HepG2 (cell line): ENCODE data around the gene DHX57. TPM values are rescaled to one million over a fixed set of nuclear protein-coding genes. Genes with fewer than 3 reads are reported as not detected.

Experiments
- ATRX ChIP-seq: sonication (generic); formaldehyde crosslinking; IDR thresholded peaks from 2 replicates; pipeline ENCODE4 v1.4.0; 2020; ENCODE audit warnings: missing genetic modification reagents, borderline replicate concordance
- BCL6 ChIP-seq: IDR thresholded peaks from 2 replicates; pipeline ENCODE4 v1.6.1; 2016; ENCODE audit warnings: missing genetic modification reagents, missing compliant biosample characterization
- EEA1 ChIP-seq: sonication (generic); formaldehyde crosslinking; IDR thresholded peaks from 2 replicates; pipeline ENCODE4 v1.5.1; 2020; ENCODE audit warnings: mild to moderate bottlenecking, missing genetic modification reagents, borderline replicate concordance
- EP300 ChIP-seq, 3 experiments: sonication (generic) in 1 of 3; formaldehyde crosslinking in 1 of 3; IDR thresholded peaks; 2 replicates each; pipeline versions ENCODE4 v1.5.1 to v1.6.1; 2011 to 2020; ENCODE audit warnings: low read depth in 2 of 3, low read length in 2 of 3, borderline replicate concordance in 1 of 3, improper control_type of control experiment in 1 of 3, mild to moderate bottlenecking in 1 of 3, missing genetic modification reagents in 1 of 3, moderate library complexity in 1 of 3
- FOSL2 ChIP-seq: sonication (generic); formaldehyde crosslinking; IDR thresholded peaks from 2 replicates; pipeline ENCODE4 v1.4.0; 2020; ENCODE audit warnings: missing genetic modification reagents
- HMGA1 ChIP-seq: sonication (generic); formaldehyde crosslinking; conservative IDR thresholded peaks from 2 replicates; pipeline ENCODE4 v1.4.0; 2020; ENCODE audit warnings: missing genetic modification reagents
- IRF9 ChIP-seq: sonication (generic); formaldehyde crosslinking; IDR thresholded peaks from 2 replicates; pipeline ENCODE4 v1.8.0; 2022; ENCODE audit warnings: missing genetic modification reagents, mild to moderate bottlenecking, borderline replicate concordance
- KMT2B ChIP-seq: IDR thresholded peaks from 2 replicates; pipeline ENCODE4 v1.6.1; 2016; ENCODE audit warnings: missing genetic modification reagents, missing compliant biosample characterization
- MAF1 ChIP-seq: sonication (generic); formaldehyde crosslinking; IDR thresholded peaks from 2 replicates; pipeline ENCODE4 v1.5.0; 2020; ENCODE audit warnings: missing genetic modification reagents, borderline replicate concordance
- MAX ChIP-seq: IDR thresholded peaks from 2 replicates; pipeline ENCODE4 v1.6.1; 2012; ENCODE audit warnings: inconsistent platforms
- MBD4 ChIP-seq: IDR thresholded peaks from 2 replicates; pipeline ENCODE4 v1.6.1; 2012; ENCODE audit warnings: low read length, inconsistent platforms, borderline replicate concordance
- NONO ChIP-seq, 2 experiments: fragments of 450-650 bp in 1 of 2; sonication (generic) in 1 of 2; formaldehyde crosslinking in 1 of 2; IDR thresholded peaks in 1 of 2; conservative IDR thresholded peaks in 1 of 2; 2 replicates each; pipeline versions ENCODE4 v1.6.1 to v1.8.0; 2017 to 2022; ENCODE audit warnings: mild to moderate bottlenecking in 1 of 2, missing genetic modification reagents in 1 of 2, moderate library complexity in 1 of 2
- PLRG1 ChIP-seq: fragments of 450-650 bp; conservative IDR thresholded peaks from 2 replicates; pipeline ENCODE4 v1.6.1; 2016
- RORA ChIP-seq: sonication (generic); formaldehyde crosslinking; IDR thresholded peaks from 2 replicates; pipeline ENCODE4 v1.5.0; 2020; ENCODE audit warnings: mild to moderate bottlenecking, missing genetic modification reagents, moderate library complexity
- SP1 ChIP-seq, 2 experiments: fragments of 450-650 bp in 1 of 2; sonication (generic) in 1 of 2; formaldehyde crosslinking in 1 of 2; IDR thresholded peaks; 2 replicates each; pipeline versions ENCODE4 v1.4.0 to v1.6.1; 2016 to 2020; ENCODE audit warnings: missing genetic modification reagents in 1 of 2
- SPEN ChIP-seq: sonication (generic); formaldehyde crosslinking; IDR thresholded peaks from 2 replicates; pipeline ENCODE4 v1.5.1; 2020; ENCODE audit warnings: low read depth, mild to moderate bottlenecking, missing genetic modification reagents
- SSRP1 ChIP-seq: IDR thresholded peaks from 2 replicates; pipeline ENCODE4 v1.6.1; 2016; ENCODE audit warnings: control low read depth
- TBL1XR1 ChIP-seq: fragments of 150-350 bp; IDR thresholded peaks from 2 replicates; pipeline ENCODE4 v1.6.1; 2014; ENCODE audit warnings: borderline replicate concordance, low read length; ENCODE audit not compliant: partially characterized antibody
- ZFAT ChIP-seq: sonication (generic); formaldehyde crosslinking; conservative IDR thresholded peaks from 2 replicates; pipeline ENCODE4 v1.8.1; 2023; ENCODE audit warnings: missing genetic modification reagents, inconsistent platforms
- ZMYM2 ChIP-seq: sonication (generic); formaldehyde crosslinking; IDR thresholded peaks from 2 replicates; pipeline ENCODE4 v1.8.0; 2022; ENCODE audit warnings: mild to moderate bottlenecking, missing genetic modification reagents
- ZNF251 ChIP-seq: sonication (generic); formaldehyde crosslinking; IDR thresholded peaks from 2 replicates; pipeline ENCODE4 v1.9.0; 2021; ENCODE audit warnings: mild to moderate bottlenecking, missing genetic modification reagents
- ZNF276 ChIP-seq: sonication (generic); formaldehyde crosslinking; IDR thresholded peaks from 2 replicates; pipeline ENCODE4 v1.4.0; 2020; ENCODE audit warnings: mild to moderate bottlenecking, low read depth, missing genetic modification reagents
- ZNF550 ChIP-seq: sonication (generic); formaldehyde crosslinking; IDR thresholded peaks from 2 replicates; pipeline ENCODE4 v1.4.0; 2020; ENCODE audit warnings: mild to moderate bottlenecking, missing genetic modification reagents, borderline replicate concordance
- ZNF598 ChIP-seq: sonication (generic); formaldehyde crosslinking; IDR thresholded peaks from 2 replicates; pipeline ENCODE4 v1.5.1; 2020; ENCODE audit warnings: mild to moderate bottlenecking, missing genetic modification reagents, borderline replicate concordance
- ZNF713 ChIP-seq: sonication (generic); formaldehyde crosslinking; IDR thresholded peaks from 2 replicates; pipeline ENCODE4 v1.4.0; 2020; ENCODE audit warnings: mild to moderate bottlenecking, missing genetic modification reagents
- polyA plus RNA-seq, 8 experiments: library from polyadenylated mRNA; depleted of rRNA in 3 of 8; stranded (reverse) in 7 of 8; unstranded in 1 of 8; fragments of >200 nt; fragmentation: Illumina TruSeq in 4 of 8; extraction: Trizol in 4 of 8; gene quantifications; 2 replicates each; pipeline versions ENCODE4 v1.2.1 to v1.2.3, GENCODE V29; 2011 to 2016; ENCODE audit warnings: low read depth in 4 of 8, missing spikeins in 1 of 8, mixed read lengths in 1 of 8; ENCODE audit not compliant: insufficient read depth in 1 of 8
- total RNA-seq, 5 experiments: library from RNA; depleted of rRNA; stranded (reverse); fragments of >200 nt; fragmentation: Illumina TruSeq; extraction: Trizol; gene quantifications; 2 replicates each; pipeline ENCODE4 v1.2.3, GENCODE V29; 2016; ENCODE audit warnings: low read depth in 1 of 5
- TF ChIP-seq, protein P1 (sequence below): sonication (generic); formaldehyde crosslinking; IDR thresholded peaks from 2 replicates; pipeline ENCODE4 v1.4.0; 2020; ENCODE audit warnings: mild to moderate bottlenecking, low read depth, missing genetic modification reagents
- TF ChIP-seq, protein P2 (sequence below): sonication (generic); formaldehyde crosslinking; IDR thresholded peaks from 2 replicates; pipeline ENCODE4 v1.5.1; 2020; ENCODE audit warnings: mild to moderate bottlenecking, moderate library complexity, missing genetic modification reagents

DHX57 gene
- total and polyA plus RNA-seq, 2 of the 13 experiments (the other 11 are each of a cell fraction or from before 2014, with no cell fraction given) = 9.2 to 24.2 TPM

- TF ChIP-seq NONO (IDR thresholded peaks at IDR 0.05) (no peak), NONO (CRISPR knock-in tag; conservative IDR thresholded peaks at IDR 0.05) (no peak), MAF1 (no peak), ATRX (CRISPR knock-in tag) (no peak), EEA1 (CRISPR knock-in tag) (no peak), EP300 (IDR thresholded peaks at IDR 0.05; ENCODE audit: low read depth in 2 of 2, low read length in 2 of 2) (peak in 1 of 2 experiments; percentile 48; a peak in 1 of 4 replicates), EP300 (CRISPR knock-in tag; IDR thresholded peaks at IDR 0.05; ENCODE audit: borderline replicate concordance) (no peak), PLRG1 (no peak), ZNF550 (CRISPR knock-in tag) (no peak), KMT2B (CRISPR knock-in tag) (no peak), SPEN (no peak), MAX (no peak), ZNF713 (CRISPR knock-in tag) (no peak), ZMYM2 (no peak), IRF9 (CRISPR knock-in tag) (no peak), HMGA1 (CRISPR knock-in tag) (no peak), ZNF598 (CRISPR knock-in tag) (no peak), ZNF251 (CRISPR knock-in tag) (no peak), FOSL2 (CRISPR knock-in tag) (peak; percentile 34; the same call in 1 of the 2 replicates), ZFAT (CRISPR knock-in tag) (no peak), BCL6 (CRISPR knock-in tag) (peak; percentile 76), SP1 (IDR thresholded peaks at IDR 0.05) (no peak), SP1 (CRISPR knock-in tag; IDR thresholded peaks at IDR 0.05) (no peak), SSRP1 (CRISPR knock-in tag) (no peak), MBD4 (no peak), RORA (CRISPR knock-in tag) (peak; percentile 88; the same call in 1 of the 2 replicates), ZNF276 (CRISPR knock-in tag) (no peak), TBL1XR1 (peak; percentile 44)
- TF ChIP-seq, protein P1, sequence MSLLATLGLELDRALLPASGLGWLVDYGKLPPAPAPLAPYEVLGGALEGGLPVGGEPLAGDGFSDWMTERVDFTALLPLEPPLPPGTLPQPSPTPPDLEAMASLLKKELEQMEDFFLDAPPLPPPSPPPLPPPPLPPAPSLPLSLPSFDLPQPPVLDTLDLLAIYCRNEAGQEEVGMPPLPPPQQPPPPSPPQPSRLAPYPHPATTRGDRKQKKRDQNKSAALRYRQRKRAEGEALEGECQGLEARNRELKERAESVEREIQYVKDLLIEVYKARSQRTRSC (CRISPR knock-in tag) = no peak
- TF ChIP-seq, protein P2, sequence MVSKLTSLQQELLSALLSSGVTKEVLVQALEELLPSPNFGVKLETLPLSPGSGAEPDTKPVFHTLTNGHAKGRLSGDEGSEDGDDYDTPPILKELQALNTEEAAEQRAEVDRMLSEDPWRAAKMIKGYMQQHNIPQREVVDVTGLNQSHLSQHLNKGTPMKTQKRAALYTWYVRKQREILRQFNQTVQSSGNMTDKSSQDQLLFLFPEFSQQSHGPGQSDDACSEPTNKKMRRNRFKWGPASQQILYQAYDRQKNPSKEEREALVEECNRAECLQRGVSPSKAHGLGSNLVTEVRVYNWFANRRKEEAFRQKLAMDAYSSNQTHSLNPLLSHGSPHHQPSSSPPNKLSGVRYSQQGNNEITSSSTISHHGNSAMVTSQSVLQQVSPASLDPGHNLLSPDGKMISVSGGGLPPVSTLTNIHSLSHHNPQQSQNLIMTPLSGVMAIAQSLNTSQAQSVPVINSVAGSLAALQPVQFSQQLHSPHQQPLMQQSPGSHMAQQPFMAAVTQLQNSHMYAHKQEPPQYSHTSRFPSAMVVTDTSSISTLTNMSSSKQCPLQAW = no peak
Measured at GRCh38 chr2:38922389-38922788, 46.7 kb upstream of the DHX57 start (continued).
